ENCODE results near the gene MLIP.

MLIP gene

GRCh38 chr6:54289426-54289825 lies 178.2 kb downstream of the MLIP start:
- DNase-seq, result no peak

DNA sequence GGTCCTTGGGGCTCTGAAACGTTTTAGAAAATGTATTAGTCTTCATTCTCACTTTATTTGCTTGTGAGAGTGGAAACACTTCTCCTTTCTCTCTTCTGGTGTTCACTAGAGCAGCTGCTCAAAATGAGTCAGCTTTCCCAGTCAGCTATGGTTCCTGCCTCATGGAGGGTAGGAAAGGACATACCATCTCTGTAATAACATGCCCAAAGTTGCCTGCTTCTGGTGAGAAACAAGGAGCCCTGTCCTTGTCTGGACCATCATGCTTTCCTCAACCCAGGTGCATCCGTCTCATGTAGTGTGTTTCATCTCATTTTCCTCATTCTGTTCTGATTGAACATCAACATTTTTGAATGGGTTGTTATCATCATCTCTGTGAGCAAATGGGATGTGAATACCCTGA lies 179.9 kb downstream of the MLIP start:
- DNase-seq, result no peak

DNA sequence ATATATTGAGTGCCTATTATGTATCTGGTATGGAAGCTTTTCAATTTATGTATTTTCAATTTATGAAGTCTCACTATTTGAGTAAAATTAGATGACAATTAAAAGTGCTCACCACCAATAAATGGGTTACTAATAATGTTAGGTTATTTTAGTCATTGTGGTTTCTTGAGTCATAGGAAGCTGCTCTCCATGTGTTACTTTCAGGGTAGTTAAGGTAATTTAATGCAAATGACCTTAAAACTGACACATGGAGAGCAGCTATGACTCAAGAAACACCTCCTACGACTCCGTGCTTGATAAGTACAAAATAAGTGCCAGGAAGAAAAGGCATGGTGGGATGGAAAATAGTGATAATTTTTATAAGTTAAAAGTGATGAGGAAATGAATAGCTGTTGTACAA lies 180.5 kb downstream of the MLIP start:
- DNase-seq, result no peak

- DNase-seq, result no peak
Measured at GRCh38 chr6:54294965-54295532, 183.8 kb downstream of the MLIP start.

DNA sequence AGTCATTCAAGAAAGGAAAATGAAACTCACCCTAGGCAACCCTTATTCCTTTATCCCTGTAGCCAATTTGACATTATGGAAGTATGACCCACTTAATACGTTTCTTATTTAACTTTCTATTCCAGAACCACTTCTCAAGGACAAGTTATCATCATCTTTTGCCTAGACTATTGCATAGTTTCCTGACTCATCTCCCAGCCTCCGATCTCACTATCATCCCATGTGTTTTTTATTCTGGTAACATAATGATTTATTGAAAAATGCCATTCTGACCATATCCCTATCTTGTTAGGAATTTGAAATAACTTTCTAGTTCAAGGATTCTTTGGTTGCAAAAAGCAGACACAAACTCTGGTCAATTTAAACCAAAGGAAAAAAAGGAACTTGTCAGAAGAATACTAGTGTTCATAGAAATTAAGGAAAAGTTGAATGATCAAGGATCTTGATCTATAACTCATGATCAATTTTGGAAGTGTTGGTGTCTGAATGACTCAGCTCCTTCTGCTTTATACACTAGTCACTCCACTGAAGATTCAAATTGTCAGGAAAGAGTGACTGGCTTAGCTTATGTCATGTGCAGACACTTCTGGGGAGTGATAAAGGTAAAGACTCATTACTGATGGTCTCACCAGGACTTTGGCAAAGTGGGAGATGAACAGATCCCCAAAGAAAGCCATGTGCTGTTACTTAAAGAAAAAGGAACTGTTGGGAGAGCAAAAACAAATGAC lies 188.5 kb downstream of the MLIP start:
- no peak for DNase-seq

GRCh38 chr6:54301770-54302169 lies 190.5 kb downstream of the MLIP start:
- DNase-seq, result no peak

- DNase-seq, result no peak
Measured at GRCh38 chr6:54307439-54307910, 196.2 kb downstream of the MLIP start.

GRCh38 chr6:54308289-54308985 lies 197.2 kb downstream of the MLIP start, which contains the start of gene TINAG:
Gene TINAG (plus strand): TSS chr6:54308441. CDS start chr6:54308551, 110 bp downstream.
- no peak for DNase-seq

DNA sequence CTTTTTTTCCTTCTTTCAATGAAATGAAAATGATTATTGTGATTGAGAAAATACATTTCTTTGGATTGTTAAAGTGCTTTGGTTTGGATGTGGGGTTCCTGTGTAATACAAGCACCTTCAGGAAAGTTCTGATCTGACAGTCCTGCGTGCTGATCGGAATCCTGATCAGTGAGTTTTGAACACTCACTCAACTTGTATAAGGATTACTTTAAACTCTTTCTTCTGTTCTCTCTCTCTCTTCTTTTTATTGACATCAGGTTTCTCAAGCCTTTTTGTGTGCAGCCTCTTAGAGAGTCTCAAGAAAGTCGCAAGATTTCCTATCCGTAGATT lies 197.7 kb downstream of the MLIP start:
- no peak for DNase-seq

GRCh38 chr6:54310377-54311152 lies 199.3 kb downstream of the MLIP start:
- no peak for DNase-seq

- no peak for DNase-seq
Measured at GRCh38 chr6:54315656-54316055, 204.4 kb downstream of the MLIP start.

All from NCI-H2171 treated with DMSO at 0.1 percent for 48 hours (cell line).